GM19372 (cell line): Measurements from ENCODE around the gene ZNF33B.
"Not testable (repeated sequence)": the region's sequence is repeated elsewhere in the genome, so short reads cannot be mapped to it uniquely, and the experiment has no call there.

ENCODE experiments used
- ATAC-seq: cut with Tn5 transposase; IDR thresholded peaks from one replicate; pipeline ENCODE4 v1.9.1; 2021; ENCODE audit warnings: mild to moderate bottlenecking, low read depth, moderate library complexity; ENCODE audit not compliant: unreplicated experiment

The ZNF33B gene

DNA sequence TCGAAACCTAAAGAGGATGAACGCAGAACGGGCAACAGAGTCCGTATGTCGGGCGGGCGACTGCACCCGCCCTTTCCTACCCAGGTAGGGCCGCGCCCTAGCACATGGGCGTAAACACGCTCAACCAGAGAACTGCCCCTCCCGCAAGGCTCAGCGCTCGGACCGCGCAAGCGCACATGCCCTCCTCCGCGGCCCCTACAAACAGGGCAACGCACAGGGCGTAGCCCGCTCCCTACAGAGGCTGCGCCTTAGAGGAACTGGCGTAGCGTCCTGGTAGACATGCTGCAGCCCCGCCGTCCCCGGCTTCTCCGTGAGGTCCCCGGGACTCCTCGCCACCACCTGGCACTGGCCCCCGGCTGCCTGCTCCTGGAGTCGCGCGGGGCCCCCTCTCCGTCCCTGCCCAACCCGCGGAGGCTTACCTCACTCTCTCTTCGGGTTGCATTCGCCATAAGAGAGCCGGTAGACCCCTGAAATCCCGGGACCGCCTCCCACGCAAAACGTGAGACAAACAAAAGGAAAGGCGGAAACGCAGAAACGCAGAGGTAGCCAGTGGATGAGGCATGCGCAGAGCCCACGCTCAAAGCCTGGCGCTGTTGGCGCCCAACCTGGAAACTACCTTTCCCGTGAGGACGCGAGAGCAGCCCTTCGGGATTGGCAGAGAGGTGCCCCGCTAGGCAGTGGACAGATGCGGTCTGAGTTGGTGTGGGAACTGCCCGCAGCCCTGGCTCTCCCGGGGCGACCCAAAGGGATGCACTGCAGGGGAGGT lies at the start of gene ZNF33B:
ZNF33B (minus strand) TSS at position 516 of the 766 bp plus-strand sequence. CDS start 1,642 bp downstream, outside the sequence.
- peak; percentile 87 for ATAC-seq

DNA sequence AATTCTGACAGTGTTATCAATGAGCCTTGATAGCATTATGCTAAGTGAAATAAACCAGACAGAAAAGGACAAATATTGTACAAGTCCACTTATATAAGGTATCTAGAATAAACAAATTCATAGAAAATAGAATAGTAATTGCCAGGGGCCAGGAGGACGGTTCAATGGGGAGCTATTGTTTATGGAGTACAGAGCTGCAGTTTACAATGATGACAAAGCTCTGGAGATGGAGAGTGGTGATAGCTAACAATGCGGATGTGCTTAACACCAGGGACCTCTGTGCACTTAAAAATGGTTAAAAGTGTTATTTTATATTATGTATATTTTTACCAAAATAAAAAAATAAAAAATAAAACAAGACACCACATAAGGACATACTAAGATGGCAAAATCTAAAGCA lies 46.1 kb upstream of the ZNF33B start:
- no peak for ATAC-seq

DNA sequence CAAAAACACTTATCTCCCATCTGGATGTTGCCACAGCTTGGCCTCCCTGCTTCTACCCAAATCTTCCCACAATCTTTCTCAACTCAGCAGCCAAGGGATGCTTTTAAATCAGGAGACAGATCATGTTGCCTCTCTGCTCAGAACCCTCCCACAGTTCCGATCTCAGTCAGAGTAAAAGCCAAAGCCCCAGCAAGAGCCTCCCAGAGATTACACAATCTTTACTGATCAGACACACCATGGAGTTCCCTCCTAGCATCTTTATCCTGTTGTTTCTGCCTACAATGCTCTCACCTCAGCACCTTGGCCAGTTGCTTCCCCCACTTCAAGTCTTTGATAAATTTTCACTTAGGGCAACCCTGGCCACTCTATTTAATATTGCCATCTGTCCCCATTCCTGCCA lies 41.9 kb upstream of the ZNF33B start:
- no peak for ATAC-seq

DNA sequence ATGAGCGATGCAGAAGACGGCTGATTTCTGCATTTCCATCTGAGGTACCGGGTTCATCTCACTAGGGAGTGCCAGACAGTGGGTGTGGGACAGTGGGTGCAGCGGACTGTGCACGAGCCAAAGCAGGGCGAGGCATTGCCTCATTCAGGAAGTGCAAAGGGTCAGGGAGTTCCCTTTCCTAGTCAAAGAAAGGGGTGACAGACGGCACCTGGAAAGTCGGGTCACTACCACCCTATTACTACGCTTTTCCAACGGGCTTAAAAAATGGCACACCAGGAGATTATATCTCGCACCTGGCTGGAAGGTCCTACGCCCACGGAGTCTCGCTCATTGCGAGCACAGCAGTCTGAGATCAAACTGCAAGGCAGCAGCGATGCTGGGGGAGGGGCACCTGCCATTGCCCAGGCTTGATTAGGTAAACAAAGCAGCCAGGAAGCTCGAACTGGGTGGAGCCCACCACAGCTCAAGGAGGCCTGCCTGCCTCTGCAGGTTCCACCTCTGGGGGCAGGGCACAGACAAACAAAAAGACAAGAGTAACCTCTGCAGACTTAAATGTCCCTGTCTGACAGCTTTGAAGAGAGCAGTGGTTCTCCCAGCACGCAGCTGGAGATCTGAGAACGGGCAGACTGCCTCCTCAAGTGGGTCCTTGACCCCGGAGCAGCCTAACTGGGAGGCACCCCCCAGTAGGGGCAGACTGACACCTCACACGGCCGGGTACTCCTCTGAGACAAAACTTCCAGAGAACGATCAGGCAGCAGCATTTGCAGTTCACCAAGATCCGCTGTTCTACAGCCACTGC lies 27.0 kb upstream of the ZNF33B start:
- ATAC-seq: not testable (repeated sequence)

DNA sequence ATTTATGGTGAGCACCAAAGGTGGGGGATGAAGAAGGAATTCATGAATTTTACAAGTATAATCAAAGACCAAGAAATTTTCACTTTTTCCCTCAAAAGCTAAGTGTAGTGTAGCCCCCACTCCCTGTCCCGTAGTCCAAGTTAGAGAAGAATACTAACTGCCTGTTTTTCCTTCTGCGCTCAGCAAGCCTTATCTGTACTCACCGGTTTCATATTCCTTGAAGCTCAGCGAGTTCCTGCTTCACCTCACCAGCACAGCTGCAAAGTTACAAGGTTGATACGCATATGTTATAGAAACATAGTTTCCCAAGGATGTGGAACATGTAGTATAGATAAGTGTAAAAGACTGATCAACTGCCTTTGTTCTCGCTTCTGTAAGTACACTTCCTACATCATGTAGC lies 16.0 kb upstream of the ZNF33B start:
- no peak for ATAC-seq

DNA sequence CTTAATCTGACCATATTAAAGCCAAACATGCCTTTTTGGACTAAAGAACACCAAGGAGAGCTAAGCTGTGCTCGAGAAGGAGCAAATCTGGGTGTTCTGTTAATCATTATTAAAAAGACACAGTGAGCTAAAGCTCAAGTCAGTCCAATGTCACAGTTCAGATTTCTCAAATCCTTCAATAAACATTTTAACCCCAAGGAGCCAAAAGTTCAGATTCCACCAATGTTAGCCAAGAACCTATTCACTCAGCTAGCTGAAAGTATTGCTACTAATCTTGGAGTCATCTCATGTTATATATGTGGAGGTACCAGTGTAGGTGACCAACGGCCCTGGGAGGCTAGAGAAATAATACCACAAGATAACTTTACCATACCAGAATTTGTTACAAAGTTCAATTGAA lies 14.5 kb upstream of the ZNF33B start:
- no peak for ATAC-seq

DNA sequence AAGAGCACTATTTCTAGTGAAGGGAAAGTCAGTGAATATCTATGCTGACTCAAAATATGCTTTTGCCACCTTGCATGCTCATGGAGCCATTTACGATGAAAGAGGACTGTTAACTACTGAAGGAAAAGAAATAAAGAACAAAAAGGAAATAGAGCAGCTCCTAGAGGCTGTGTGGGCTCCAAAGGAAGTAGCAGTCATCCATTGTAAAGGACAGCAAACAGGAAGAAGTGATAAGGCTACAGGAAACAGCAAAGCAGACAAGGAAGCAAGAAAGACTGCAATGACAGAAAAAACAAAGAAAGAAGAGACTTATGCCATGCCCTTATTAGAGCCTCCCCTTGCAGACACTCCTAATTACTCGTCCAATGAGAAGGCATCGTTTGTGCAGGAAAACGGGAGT lies 12.0 kb upstream of the ZNF33B start:
- ATAC-seq: no peak

DNA sequence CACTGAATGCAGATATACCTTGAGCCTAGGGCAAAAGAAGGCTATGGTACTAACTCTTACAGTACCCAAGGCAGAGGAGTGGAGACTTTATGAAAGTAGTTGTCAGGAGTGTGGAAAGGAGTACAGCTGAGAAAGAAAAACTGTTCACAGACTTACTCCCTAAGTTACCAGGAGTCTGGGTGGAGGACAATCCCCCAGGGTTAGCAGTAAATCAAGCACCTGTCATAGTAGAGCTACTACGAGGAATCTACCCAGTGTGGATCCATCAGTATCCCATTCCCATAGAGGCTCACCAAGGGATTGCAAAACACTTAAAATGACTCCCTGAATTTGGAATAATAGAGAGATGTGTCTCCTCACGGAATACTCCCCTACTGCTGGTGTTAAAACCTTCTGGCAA lies 10.1 kb upstream of the ZNF33B start:
- no peak for ATAC-seq

DNA sequence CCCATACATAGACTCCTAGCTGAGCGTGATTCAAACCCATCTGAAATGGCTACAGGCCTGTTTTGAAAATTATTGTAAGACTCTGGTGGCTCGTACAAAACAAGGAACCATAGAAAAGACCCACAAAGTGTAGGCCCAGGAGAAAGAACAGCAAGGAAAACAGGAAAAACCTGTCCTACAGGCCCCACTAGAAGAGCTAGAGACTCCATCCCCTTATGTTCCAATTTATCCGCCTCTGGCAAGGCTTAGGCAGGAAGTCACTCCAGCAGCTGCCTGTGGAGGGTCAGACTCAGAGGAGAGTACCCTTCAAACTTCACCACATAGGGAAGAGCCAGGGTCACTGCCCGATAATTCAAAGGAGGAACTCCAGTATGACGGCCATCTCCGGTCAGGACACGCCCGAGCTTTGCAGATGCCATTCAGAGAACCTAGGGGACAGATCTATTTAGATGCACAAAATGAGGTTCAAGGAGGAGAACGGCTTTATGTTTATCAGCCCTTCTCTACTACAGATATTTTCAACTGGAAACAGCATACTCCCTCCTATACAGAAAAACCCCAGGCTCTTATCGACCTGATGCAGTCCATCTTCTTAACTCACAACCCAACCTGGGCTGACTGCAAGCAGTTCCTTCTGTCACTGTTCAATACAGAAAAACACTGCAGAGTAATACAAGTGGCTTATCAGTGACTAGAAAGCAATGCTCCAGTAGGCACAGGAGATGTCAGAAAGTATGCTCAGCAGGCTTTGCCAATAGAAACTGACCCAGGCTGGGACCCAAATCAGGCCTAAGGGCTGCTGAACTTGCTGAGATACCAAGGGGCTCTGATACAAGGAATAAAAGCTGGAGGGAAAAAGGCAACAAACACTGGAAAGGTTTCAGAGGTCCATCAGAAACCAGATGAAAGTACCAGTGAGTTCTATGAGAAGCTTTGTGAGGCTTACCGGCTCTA lies 8.6 kb upstream of the ZNF33B start:
- ATAC-seq: no peak

DNA sequence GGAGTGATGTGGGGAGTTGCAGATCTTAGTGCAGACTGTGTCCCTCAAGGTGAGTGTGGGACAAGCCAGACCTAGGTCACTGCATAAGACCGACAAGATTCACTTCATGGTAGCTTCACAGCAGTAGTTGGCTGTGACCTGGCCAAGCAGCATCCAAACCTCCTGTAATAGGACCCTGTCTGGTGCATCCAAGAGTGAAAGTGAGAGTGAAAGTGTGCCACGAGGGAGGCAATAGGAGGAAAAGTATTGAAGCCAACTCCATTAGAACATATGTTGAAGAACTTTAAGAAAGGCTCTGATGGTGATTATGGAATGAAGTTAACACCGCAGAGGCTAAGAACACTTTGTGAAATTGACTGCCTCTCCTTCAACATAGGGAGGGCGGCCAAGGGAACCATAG lies 7.8 kb upstream of the ZNF33B start:
- no peak for ATAC-seq

DNA sequence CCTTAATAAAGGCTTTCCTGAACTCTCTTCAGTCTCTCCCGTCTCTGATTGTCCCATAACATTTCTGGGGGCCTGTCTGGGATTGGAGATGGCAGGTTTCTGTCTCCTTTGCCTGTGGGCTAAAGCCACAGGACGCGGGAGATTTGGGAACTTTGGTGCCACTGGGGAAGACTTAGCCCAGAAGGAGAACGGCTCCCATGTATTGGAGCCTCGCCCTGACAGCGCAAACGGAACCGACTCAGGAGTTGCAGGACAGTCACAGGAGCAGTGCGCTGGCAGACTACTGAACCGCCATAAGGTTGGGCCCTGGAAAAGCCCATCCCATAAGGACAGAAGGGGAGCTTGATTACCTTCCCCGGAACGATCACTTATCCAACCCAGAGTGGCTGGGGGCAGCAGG lies 7.1 kb upstream of the ZNF33B start:
- ATAC-seq: no peak

DNA sequence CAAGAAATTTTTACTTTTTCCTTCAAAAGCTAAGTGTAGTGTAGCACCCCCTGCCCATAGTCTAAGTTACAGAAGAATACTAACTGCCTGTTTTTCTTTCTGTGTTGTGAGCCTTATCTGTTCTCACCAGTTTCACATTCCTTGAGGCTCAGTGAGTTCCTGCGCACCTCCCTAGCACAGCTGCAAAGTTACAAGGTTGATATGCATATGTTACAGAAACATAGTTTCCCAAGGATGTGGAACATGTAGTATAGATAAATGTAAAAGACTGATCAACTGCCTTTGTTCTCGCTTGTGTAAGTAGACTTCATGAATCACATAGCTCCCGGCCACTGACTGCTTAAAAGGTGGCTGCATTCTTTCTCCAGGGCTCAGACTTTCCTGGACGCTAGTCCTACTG lies 6.7 kb upstream of the ZNF33B start:
- ATAC-seq: no peak

DNA sequence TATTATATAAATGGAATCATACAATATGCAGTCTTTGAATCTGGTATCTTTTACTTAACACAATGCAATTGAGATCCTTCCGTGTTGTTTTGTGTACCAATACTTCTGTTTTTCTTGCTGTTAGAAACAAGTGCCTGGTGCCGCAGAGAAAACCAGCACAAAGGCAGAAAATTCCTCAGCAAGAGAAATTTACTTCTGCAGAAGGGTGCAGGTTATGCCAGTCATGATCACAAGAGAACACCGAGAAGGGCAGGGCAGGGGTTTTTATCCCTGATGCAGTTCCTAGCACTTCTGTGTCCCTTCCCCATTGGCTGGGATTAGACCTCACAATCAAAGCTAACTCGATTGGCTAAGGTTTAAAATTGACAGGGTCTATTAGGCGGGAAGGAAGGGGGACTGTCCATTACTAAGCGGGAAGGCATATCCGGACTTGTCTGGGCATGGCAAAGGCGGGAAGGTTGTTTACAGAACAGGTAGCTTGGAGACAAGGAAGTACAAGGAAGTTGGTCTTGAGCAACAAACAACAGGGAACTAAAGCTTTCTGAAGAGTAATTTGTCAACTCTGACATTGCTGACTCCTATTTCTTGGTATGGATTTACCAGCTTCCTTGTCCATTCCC lies 2.4 kb upstream of the ZNF33B start:
- no peak for ATAC-seq

DNA sequence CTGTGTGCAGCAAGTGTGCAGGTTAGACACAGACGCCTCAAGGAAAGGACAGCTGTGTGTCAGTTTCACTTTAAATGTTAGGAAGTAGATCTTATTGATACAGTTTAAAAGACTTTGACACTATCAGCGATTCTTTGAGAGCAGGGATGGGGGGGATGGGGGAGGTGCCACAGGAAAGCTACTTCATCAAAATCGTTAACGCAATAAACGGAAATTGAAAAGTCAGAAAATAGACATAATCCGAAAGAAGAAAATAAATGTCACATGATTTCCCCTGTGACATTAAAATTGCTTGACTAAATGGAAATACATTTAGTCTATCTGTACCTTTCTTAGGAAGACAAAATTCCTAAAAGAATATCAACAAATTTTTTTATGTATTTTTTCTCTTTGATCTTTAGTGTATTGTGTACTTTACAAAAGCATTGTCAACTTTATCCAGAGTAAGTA lies 476 bp upstream of the ZNF33B start:
- ATAC-seq: no peak

DNA sequence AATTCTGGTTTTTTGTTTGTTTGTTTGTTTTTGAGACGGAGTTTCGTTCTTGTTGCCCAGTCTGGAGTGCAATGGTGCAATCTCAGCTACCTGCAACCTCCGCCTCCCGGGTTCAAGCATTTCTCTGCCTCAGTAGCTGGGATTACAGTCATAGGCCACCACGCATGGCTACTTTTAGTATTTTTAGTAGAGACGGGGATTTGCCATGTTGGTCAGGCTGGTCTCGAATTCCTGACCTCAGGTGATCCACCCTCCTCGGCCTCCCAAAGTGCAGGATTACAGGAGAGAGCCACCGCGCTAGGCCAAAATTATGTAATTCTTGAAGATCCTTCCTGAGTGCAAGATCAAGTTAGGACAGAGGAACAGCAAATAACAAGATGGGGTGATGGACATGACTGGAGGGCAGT lies 719 bp downstream of the ZNF33B start:
- ATAC-seq: no peak

DNA sequence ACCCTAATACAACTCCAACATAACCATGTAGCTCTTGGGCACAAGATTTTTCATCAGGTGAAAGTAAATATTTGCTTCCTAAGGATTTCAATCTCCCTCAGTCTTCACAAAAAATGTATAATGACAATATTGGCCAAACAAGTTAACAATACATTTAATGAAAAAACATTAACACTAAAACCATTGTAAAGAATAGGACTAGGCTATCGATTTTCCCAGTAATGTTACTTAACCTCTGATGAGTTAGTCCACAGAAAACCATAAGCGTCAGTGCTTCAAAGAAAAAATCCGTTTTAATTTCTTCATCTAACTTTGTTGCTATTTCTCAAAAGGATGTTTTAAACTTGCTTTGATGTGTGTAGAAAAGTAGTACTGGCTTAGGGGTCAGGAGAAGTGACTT lies 1.2 kb downstream of the ZNF33B start:
- ATAC-seq: no peak

DNA sequence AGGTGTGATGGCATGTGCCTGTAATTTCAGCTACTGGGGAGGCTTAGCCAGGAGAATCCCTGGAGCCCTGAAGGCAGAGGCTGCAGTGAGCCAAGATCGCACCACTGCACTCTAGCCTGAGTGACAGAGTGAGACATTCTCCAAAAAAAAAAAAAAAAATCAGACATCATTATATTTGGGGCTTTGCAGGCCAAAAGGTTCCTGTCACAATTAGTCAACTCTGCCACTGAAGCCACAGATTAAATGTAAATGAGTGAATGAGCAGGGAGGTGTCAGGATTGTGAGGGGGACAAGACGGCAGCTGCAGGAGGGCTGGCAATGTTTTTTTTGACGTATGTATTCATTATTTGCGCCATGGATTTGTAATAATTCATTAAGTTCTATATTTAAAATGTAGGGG lies 3.3 kb downstream of the ZNF33B start:
- no peak for ATAC-seq

DNA sequence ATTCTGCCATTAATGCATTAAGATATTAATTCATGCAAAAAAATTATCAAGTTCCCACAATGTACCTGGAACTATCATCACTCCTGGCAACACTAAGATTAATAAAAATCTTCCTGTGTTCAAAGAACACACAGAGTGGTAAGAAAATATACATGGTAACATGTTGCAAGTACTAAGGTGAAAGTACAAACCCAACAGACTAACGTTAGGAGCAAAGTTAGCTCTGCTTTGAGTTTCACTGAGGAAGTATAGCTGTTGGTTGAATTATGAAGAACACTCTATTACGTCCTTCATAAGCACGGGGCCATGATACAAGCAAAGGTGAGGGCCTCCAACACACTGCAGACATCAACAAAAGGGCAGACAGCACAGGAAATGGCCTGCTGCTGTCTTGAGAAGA lies 5.8 kb downstream of the ZNF33B start:
- ATAC-seq: no peak

DNA sequence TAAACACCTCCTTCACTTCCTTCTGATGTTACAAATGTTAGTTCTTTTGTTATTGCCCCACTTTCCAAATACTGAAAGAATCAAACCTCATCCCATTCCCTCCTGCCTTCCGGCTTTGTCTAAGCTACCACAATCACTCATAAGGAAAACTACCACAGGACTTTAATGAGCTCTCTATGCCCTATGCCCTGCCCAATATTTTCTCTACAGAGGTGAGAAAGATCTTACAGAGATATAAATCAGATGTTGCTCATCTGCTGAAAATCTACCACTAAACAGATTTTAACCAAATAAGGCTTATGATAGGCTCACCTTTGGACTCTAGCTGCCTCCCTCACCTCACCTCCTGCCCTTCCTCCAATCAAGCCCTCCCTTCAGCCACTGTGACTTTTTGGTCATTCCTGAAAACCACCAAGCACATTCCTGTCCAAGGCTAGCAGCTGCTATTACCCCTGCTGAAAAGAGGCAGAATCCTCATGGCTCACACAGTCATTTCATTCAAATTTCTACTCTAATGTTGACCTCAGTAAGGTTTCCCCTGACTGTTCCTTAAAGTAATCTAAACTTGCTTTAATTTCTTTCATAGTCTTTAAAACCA lies 7.7 kb downstream of the ZNF33B start:
- ATAC-seq: no peak

DNA sequence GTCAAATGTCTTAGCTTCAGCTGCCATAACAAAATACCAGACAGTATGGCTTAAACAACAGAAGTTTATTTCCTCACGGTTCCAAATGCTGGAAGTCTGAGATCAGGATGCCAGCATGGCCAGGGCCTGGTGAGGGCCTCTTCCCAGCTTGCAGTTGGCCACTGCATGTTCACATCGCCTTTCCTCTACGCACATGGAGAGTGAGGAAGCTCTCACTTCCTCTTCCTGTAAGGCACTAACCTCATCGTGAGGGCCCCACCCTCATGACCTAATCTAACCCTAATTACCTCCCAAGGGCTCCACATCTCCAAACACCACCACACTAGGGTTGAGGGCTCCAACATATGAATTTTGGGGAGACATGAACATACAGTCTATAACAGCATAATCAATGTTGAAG lies 14.4 kb downstream of the ZNF33B start:
- no peak for ATAC-seq
